Neural cell (in vitro differentiated cells): ENCODE data around the gene FHIT. TPM values are rescaled to one million over a fixed set of nuclear protein-coding genes. Genes with fewer than 3 reads are reported as not detected.

Experiments used
- H2AFZ ChIP-seq: fragments of 200-600, 300-800 bp; sonication (generic), shearing (Covaris generic); 2 replicates; pipeline ENCODE4 v1.6.0; 2014; ENCODE audit warnings: low read depth, mild to moderate bottlenecking, antibody characterized with exemption, low read length, moderate library complexity
- H3F3A ChIP-seq: fragments of 200-600 bp; shearing (Covaris generic); 2 replicates; pipeline ENCODE4 v1.6.1; 2016; ENCODE audit warnings: mild to moderate bottlenecking, moderate library complexity, mixed read lengths, antibody characterized with exemption, low read length; ENCODE audit not compliant: insufficient read depth, poor library complexity, severe bottlenecking
- H3K27ac ChIP-seq: fragments of 200-600, 300-800 bp; sonication (generic), shearing (Covaris generic); 2 replicates; pipeline ENCODE4 v1.5.1; 2014; ENCODE audit warnings: mild to moderate bottlenecking, low read length, moderate library complexity
- H3K27me3 ChIP-seq: fragments of 300-800, 200-600 bp; sonication (generic), shearing (Covaris generic); 2 replicates; pipeline ENCODE4 v1.6.0; 2014; ENCODE audit warnings: mild to moderate bottlenecking, low read depth, low read length, moderate library complexity; ENCODE audit not compliant: insufficient read depth
- H3K36me3 ChIP-seq: fragments of 300-800, 200-600 bp; sonication (generic), shearing (Covaris generic); 2 replicates; pipeline ENCODE4 v1.5.1; 2014; ENCODE audit warnings: mild to moderate bottlenecking, antibody characterized with exemption, low read length, moderate library complexity; ENCODE audit not compliant: insufficient read depth
- H3K4me2 ChIP-seq: fragments of 300-800, 200-600 bp; sonication (generic), shearing (Covaris generic); 2 replicates; pipeline ENCODE4 v1.6.0; 2014; ENCODE audit warnings: mild to moderate bottlenecking, low read length
- H3K4me3 ChIP-seq: fragments of 300-800, 200-600 bp; sonication (generic), shearing (Covaris generic); 2 replicates; pipeline ENCODE4 v1.5.1; 2014; ENCODE audit warnings: mild to moderate bottlenecking, low read length, moderate library complexity
- H3K79me2 ChIP-seq: fragments of 200-600 bp; shearing (Covaris generic); replicated peaks from 2 replicates; pipeline ENCODE4 v1.6.0; 2014; ENCODE audit warnings: mild to moderate bottlenecking, low read length, moderate library complexity; ENCODE audit not compliant: insufficient read depth
- H3K9ac ChIP-seq: fragments of 300-800, 200-600 bp; sonication (generic), shearing (Covaris generic); 2 replicates; pipeline ENCODE4 v1.6.1; 2016; ENCODE audit warnings: mild to moderate bottlenecking, low read length, mixed read lengths
- H3K9me2 ChIP-seq: fragments of 200-600 bp; shearing (Covaris generic); 2 replicates; pipeline ENCODE4 v1.6.1; 2016; ENCODE audit warnings: mild to moderate bottlenecking, low read length, mixed read lengths; ENCODE audit not compliant: insufficient read depth
- H3K9me3 ChIP-seq: fragments of 200-600, 300-800 bp; sonication (generic), shearing (Covaris generic); 2 replicates; pipeline ENCODE4 v1.6.1; 2016; ENCODE audit warnings: mild to moderate bottlenecking, mixed run types, low read length, moderate library complexity, mixed read lengths
- H4K20me1 ChIP-seq: fragments of 200-600 bp; shearing (Covaris generic); 2 replicates; pipeline ENCODE4 v1.6.1; 2016; ENCODE audit warnings: mild to moderate bottlenecking, mixed run types; ENCODE audit not compliant: insufficient read depth
- CTCF ChIP-seq: fragments of 450-650 bp; IDR thresholded peaks from 2 replicates; pipeline ENCODE4 v1.5.1; 2014; ENCODE audit warnings: antibody characterized with exemption, mild to moderate bottlenecking, moderate library complexity; ENCODE audit not compliant: poor library complexity, severe bottlenecking
- EP300 ChIP-seq: fragments of 450-650 bp; conservative IDR thresholded peaks from 2 replicates; pipeline ENCODE4 v1.6.1; 2014; ENCODE audit warnings: antibody characterized with exemption, mild to moderate bottlenecking, moderate library complexity; ENCODE audit not compliant: poor library complexity, severe bottlenecking
- EZH2 ChIP-seq: fragments of 200-600, 300-800 bp; shearing (Covaris generic), sonication (generic); IDR thresholded peaks from 2 replicates; pipeline ENCODE4 v1.6.1; 2014; ENCODE audit warnings: antibody characterized with exemption, low read length, borderline replicate concordance, mild to moderate bottlenecking; ENCODE audit not compliant: insufficient read depth, poor library complexity, severe bottlenecking
- MXI1 ChIP-seq: fragments of 450-650 bp; conservative IDR thresholded peaks from 2 replicates; pipeline ENCODE4 v1.6.1; 2014; ENCODE audit warnings: antibody characterized with exemption, mild to moderate bottlenecking; ENCODE audit not compliant: poor library complexity, severe bottlenecking
- POLR2AphosphoS5 ChIP-seq: IDR thresholded peaks from 2 replicates; pipeline ENCODE4 v1.6.1; 2012
- RAD21 ChIP-seq: fragments of 450-650 bp; conservative IDR thresholded peaks from 2 replicates; pipeline ENCODE4 v1.6.1; 2014; ENCODE audit warnings: antibody characterized with exemption, mild to moderate bottlenecking, moderate library complexity
- REST ChIP-seq: IDR thresholded peaks from 2 replicates; pipeline ENCODE4 v1.6.1; 2012; ENCODE audit warnings: borderline replicate concordance
- SMC3 ChIP-seq: fragments of 450-650 bp; conservative IDR thresholded peaks from 2 replicates; pipeline ENCODE4 v1.6.1; 2014; ENCODE audit warnings: antibody characterized with exemption, mild to moderate bottlenecking, moderate library complexity; ENCODE audit not compliant: poor library complexity
- TAF1 ChIP-seq: IDR thresholded peaks from 2 replicates; pipeline ENCODE4 v1.6.1; 2012; ENCODE audit warnings: low read depth
- polyA plus RNA-seq: library from polyadenylated mRNA; depleted of rRNA; stranded (reverse); fragments of >200 nt; gene quantifications from 2 replicates; pipeline ENCODE4 v1.2.3, GENCODE V29; 2014

The FHIT gene
- polyA plus RNA-seq, 1 donor from 2014 or later = not detected

DNA sequence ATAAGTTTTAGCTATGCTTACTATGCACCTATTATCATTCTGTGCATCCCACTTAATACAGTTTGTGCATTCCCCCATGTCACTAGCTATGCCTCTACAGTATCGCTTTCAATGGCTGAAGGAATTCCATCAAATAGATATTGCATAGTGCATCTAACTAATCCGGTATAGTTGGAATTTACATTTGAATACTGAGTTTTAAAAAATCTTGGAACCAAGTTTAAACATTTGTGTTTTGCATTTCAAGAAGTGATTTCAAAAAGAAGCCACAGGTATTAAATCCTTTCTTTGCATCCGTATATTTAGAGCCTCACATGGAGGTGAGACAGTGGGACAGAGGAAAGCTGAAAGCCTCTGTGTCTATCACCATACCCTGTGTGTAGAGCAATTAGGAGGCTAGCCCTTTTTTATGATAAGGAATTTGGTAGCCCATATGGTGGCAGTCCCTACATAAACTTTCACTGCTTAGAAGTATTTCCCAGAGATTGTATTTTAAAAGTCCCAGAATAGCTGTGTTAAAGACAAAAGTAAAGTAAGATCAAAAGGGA lies 1241.2 kb downstream of the FHIT start:
- no peaks in the 10 kb centered on the region for H3F3A ChIP-seq
- H3K4me3 ChIP-seq = no peak overlapping the region
- no peaks in the 10 kb centered on the region for H4K20me1 ChIP-seq
- TF ChIP-seq REST = no peak
- no peak for TF ChIP-seq POLR2AphosphoS5
- no peak for TF ChIP-seq RAD21
- no peak for TF ChIP-seq CTCF
- TF ChIP-seq TAF1 = no peak
- TF ChIP-seq EP300 = no peak
- no peak for TF ChIP-seq SMC3
- TF ChIP-seq MXI1 = no peak
- no peak for TF ChIP-seq EZH2
- no peaks in the 10 kb centered on the region for H3K9me2 ChIP-seq
- H3K9me3 ChIP-seq = no peaks in the 10 kb centered on the region
- H3K9ac ChIP-seq = no peak overlapping the region
- H3K4me2 ChIP-seq = no peak overlapping the region
- no peaks in the 10 kb centered on the region for H3K79me2 ChIP-seq
- H3K36me3 ChIP-seq = no peaks in the 10 kb centered on the region
- H2AFZ ChIP-seq = no peak overlapping the region
- no peaks in the 10 kb centered on the region for H3K27me3 ChIP-seq
- no peak overlapping the region for H3K27ac ChIP-seq

GRCh38 chr3:60001369-60001768 lies 1249.9 kb downstream of the FHIT start:
- Histone ChIP-seq H3K27me3 (no peaks in the 10 kb centered on the region), H3K9ac (no peak overlapping the region), H3K9me2 (no peaks in the 10 kb centered on the region), H3K9me3 (no peaks in the 10 kb centered on the region), H4K20me1 (no peaks in the 10 kb centered on the region), H3F3A (no peaks in the 10 kb centered on the region), H2AFZ (no peak overlapping the region), H3K27ac (no peak overlapping the region), H3K79me2 (no peaks in the 10 kb centered on the region), H3K4me2 (no peak overlapping the region), H3K36me3 (no peaks in the 10 kb centered on the region), H3K4me3 (no peak overlapping the region)
- TF ChIP-seq CTCF = no peak
- TF ChIP-seq TAF1 = no peak
- no peak for TF ChIP-seq SMC3
- no peak for TF ChIP-seq RAD21
- TF ChIP-seq REST = no peak
- no peak for TF ChIP-seq EZH2
- no peak for TF ChIP-seq MXI1
- no peak for TF ChIP-seq POLR2AphosphoS5
- TF ChIP-seq EP300 = no peak
